Neutrophil (primary cell): ENCODE measurements around the gene ERCC6L2.

Source experiments
- H3K27ac ChIP-seq: fragments of 200-600 bp; sonication (generic); 2 replicates; pipeline ENCODE4 v1.5.1; 2016; ENCODE audit warnings: mild to moderate bottlenecking, moderate library complexity
- H3K27me3 ChIP-seq: fragments of 200-600 bp; sonication (generic); 2 replicates; pipeline ENCODE4 v1.6.0; 2016; ENCODE audit warnings: mild to moderate bottlenecking
- H3K36me3 ChIP-seq: fragments of 200-600 bp; sonication (generic); 2 replicates; pipeline ENCODE4 v1.5.1; 2017
- H3K4me1 ChIP-seq, 2 experiments: fragments of 200-600 bp in 1 of 2; sonication (generic) in 1 of 2; 1 replicate in 1 of 2; 2 replicates in 1 of 2; pipeline versions ENCODE4 v1.5.1 to v1.6.1; 2013 to 2016; ENCODE audit warnings: low read depth in 1 of 2, low read length in 1 of 2, mild to moderate bottlenecking in 1 of 2, moderate library complexity in 1 of 2; ENCODE audit not compliant: control insufficient read depth in 1 of 2, insufficient read depth in 1 of 2
- H3K4me3 ChIP-seq, 2 experiments: fragments of 200-600 bp in 1 of 2; sonication (generic) in 1 of 2; 1 replicate in 1 of 2; 2 replicates in 1 of 2; pipeline ENCODE4 v1.5.1; 2013 to 2016; ENCODE audit warnings: low read depth in 1 of 2, low read length in 1 of 2, mild to moderate bottlenecking in 1 of 2, moderate library complexity in 1 of 2
- H3K9me3 ChIP-seq: fragments of 200-600 bp; sonication (generic); 2 replicates; pipeline ENCODE4 v1.5.1; 2016
- TF ChIP-seq, protein P1 (sequence below): fragments of 200-600 bp; sonication (generic); IDR thresholded peaks from 2 replicates; pipeline ENCODE4 v1.5.1; 2016; ENCODE audit warnings: antibody characterized with exemption

ERCC6L2 gene, protein sequence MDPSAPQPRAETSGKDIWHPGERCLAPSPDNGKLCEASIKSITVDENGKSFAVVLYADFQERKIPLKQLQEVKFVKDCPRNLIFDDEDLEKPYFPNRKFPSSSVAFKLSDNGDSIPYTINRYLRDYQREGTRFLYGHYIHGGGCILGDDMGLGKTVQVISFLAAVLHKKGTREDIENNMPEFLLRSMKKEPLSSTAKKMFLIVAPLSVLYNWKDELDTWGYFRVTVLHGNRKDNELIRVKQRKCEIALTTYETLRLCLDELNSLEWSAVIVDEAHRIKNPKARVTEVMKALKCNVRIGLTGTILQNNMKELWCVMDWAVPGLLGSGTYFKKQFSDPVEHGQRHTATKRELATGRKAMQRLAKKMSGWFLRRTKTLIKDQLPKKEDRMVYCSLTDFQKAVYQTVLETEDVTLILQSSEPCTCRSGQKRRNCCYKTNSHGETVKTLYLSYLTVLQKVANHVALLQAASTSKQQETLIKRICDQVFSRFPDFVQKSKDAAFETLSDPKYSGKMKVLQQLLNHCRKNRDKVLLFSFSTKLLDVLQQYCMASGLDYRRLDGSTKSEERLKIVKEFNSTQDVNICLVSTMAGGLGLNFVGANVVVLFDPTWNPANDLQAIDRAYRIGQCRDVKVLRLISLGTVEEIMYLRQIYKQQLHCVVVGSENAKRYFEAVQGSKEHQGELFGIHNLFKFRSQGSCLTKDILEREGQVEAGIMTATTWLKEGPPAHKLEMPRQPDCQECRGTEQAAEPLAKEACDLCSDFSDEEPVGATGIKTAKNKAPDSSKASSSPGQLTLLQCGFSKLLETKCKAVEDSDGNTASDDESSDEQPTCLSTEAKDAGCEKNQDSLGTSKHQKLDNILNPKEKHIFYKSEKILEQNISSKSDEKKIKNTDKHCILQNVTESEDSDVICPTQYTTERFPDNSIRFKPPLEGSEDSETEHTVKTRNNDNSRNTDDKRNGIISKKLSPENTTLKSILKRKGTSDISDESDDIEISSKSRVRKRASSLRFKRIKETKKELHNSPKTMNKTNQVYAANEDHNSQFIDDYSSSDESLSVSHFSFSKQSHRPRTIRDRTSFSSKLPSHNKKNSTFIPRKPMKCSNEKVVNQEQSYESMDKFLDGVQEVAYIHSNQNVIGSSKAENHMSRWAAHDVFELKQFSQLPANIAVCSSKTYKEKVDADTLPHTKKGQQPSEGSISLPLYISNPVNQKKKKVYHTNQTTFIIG (N-terminal part only)

DNA sequence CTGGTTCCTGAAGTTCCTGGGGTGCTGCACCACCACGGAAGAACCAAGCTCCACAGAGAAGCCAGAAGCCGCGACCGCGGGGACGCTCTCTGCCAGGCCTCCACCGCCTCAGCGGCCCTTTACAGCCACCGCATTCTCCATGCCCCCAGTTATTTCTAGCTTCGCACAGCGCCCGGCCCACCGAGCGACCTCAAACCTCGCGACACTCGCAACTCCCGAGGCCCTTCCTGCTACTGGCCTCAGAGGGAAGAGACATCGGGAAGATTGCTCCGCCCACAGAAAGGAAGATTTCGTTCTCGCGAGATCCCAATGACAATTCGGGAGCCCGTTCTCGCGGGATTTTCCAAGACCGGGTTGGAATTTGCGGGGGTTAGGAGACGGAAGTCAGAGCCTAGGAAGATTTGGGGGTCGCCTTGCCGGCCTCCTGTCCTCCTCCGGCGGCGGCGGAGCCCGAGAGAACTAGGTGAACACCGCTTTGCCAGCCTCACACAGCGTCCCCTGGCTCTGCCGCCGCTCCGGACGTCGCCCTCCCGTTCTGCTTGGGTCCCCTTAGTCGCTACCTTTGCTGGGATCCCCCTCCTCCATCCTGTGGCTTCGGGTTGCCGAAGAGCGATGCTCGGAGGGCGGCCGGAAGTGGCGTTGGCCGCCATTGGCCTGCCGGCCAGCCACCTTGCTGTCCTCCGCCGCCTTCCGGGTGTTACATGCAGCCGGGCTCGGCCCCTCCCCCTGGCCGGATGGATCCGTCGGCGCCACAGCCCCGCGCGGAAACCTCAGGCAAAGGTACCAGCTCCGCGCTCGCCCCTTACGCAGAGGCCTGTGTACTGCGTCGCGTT, at the start of gene ERCC6L2:
TSS of gene ERCC6L2 (plus strand) at position 387 of the 833 bp plus-strand sequence. CDS start at position 735, 348 bp downstream.
- Histone ChIP-seq H3K4me1 (peaks cover 8 to 9% of the 10 kb centered on the region in 2 experiments), H3K27ac (peak within 1 kb of the TSS; percentile 99), H3K36me3 (no peaks in the 10 kb centered on the region), H3K9me3 (no peaks in the 10 kb centered on the region), H3K27me3 (no peaks in the 10 kb centered on the region), H3K4me3 (no peak within 1 kb of the TSS)
- TF ChIP-seq, protein P1, sequence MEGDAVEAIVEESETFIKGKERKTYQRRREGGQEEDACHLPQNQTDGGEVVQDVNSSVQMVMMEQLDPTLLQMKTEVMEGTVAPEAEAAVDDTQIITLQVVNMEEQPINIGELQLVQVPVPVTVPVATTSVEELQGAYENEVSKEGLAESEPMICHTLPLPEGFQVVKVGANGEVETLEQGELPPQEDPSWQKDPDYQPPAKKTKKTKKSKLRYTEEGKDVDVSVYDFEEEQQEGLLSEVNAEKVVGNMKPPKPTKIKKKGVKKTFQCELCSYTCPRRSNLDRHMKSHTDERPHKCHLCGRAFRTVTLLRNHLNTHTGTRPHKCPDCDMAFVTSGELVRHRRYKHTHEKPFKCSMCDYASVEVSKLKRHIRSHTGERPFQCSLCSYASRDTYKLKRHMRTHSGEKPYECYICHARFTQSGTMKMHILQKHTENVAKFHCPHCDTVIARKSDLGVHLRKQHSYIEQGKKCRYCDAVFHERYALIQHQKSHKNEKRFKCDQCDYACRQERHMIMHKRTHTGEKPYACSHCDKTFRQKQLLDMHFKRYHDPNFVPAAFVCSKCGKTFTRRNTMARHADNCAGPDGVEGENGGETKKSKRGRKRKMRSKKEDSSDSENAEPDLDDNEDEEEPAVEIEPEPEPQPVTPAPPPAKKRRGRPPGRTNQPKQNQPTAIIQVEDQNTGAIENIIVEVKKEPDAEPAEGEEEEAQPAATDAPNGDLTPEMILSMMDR: no peak

DNA sequence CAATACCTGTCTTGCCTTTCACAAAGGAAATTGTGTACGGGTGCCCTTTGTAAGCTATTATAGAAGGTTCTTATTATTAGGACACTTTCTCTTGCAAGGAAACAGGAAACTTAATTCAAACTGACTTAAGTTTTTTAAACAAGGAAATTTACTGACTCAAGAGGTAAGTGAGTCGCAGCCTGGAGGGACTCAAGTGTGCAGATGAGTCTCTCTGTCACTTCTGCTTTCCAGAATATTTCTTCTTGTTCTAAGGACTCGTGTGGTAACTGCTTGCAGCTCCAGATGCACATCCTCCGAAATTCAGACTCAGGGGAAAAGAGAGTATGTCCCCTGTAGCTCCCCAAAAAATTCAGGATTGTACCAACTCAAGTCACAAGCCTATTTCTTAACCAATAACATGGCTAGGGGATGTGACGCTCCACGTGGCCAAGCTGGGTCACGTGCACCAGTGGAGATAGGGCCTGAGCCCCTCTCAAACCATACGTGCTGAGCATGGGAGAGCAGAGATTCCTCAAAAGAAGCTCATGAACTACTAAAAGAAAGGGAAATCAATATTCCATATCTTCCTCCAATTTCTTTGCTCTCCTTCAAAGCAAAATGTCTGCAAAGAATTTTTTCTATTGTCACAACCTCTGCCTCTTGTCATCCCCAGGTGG, 49.2 kb upstream of the ERCC6L2 start:
- Histone ChIP-seq H3K27ac (no peak overlapping the region), H3K27me3 (no peaks in the 10 kb centered on the region), H3K36me3 (no peaks in the 10 kb centered on the region), H3K4me1 (no peaks in the 10 kb centered on the region), H3K9me3 (no peaks in the 10 kb centered on the region), H3K4me3 (no peak overlapping the region)
- TF ChIP-seq, protein P1: no peak

DNA sequence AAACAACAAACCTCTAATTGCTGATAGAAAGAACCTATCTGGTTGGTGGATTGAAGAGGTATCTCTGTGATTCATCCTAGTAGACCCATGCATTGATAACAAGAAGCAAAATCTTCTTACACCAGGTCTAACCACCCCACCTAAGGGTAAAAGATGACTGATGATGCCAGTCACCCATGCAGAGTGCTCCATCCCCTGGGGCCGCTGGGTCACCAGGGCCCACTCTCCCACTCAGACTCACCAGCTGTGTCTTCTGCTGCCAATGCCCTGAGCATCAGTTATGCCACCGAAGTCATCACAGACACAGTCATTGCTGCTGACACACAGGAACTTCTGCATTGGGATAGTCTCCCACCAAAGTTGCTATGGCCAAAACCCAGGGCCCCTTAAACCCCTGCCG, 44.7 kb upstream of the ERCC6L2 start:
- Histone ChIP-seq H3K27ac (no peak overlapping the region), H3K9me3 (no peaks in the 10 kb centered on the region), H3K36me3 (no peaks in the 10 kb centered on the region), H3K4me1 (no peaks in the 10 kb centered on the region), H3K27me3 (no peaks in the 10 kb centered on the region), H3K4me3 (no peak overlapping the region)
- TF ChIP-seq, protein P1: no peak

DNA sequence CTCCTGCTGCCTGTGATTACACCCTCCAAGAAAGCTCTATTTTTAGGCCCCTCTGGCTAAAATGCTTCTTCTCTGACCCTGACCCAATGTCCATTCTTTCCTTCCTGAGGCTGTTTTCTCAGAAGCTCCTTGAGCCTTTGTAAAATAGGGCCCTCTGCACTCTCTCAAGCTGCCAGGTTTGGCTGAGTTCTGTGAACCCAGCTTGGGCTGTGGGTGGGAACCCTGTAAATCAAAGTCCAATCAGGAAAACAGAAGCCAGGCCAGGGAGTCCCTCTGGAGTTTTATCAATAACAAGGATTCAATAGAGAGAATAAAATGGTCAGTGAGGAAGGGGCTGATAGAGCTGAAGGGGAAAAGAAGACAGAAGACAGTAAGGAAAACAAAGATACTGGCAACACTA, 43.7 kb upstream of the ERCC6L2 start:
- no peaks in the 10 kb centered on the region for H3K4me1 ChIP-seq
- no peak overlapping the region for H3K27ac ChIP-seq
- H3K36me3 ChIP-seq: no peaks in the 10 kb centered on the region
- H3K27me3 ChIP-seq: no peaks in the 10 kb centered on the region
- no peaks in the 10 kb centered on the region for H3K9me3 ChIP-seq
- TF ChIP-seq, protein P1: no peak
- H3K4me3 ChIP-seq: no peak overlapping the region
